ENCODE results near the gene RREB1.

DNA sequence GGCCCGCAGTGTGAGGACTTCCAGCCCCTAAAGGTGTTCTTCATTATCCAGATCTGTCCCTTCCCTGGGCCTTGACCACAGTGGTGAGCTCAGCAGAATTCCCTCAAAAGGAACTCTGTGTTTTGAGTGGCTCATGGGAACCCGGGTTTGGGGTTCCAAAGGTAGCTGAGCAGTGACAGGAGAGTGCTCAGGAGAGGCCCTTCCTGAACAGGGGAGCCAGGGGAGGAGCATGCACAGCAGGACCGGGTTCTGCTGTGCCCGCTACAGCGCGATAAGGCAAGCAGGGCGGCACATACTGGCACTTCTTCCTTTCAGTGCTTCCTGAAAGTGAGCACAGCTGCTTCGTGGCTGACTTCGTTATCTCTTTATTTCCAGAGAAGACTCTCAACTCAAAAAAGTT is 117.0 kb downstream of the RREB1 start:
- no peak for TF ChIP-seq ZFP36 (IDR thresholded peaks at IDR 0.05; ENCODE audit: borderline replicate concordance, partially characterized antibody)
- TF ChIP-seq, protein P1, sequence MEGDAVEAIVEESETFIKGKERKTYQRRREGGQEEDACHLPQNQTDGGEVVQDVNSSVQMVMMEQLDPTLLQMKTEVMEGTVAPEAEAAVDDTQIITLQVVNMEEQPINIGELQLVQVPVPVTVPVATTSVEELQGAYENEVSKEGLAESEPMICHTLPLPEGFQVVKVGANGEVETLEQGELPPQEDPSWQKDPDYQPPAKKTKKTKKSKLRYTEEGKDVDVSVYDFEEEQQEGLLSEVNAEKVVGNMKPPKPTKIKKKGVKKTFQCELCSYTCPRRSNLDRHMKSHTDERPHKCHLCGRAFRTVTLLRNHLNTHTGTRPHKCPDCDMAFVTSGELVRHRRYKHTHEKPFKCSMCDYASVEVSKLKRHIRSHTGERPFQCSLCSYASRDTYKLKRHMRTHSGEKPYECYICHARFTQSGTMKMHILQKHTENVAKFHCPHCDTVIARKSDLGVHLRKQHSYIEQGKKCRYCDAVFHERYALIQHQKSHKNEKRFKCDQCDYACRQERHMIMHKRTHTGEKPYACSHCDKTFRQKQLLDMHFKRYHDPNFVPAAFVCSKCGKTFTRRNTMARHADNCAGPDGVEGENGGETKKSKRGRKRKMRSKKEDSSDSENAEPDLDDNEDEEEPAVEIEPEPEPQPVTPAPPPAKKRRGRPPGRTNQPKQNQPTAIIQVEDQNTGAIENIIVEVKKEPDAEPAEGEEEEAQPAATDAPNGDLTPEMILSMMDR (IDR thresholded peaks at IDR 0.05): no peak
- no peak for TF ChIP-seq EP300 (IDR thresholded peaks at IDR 0.05)
- no peak for TF ChIP-seq PHF8 (IDR thresholded peaks at IDR 0.05; ENCODE audit: borderline replicate concordance, low read depth)
- TF ChIP-seq, protein P2, sequence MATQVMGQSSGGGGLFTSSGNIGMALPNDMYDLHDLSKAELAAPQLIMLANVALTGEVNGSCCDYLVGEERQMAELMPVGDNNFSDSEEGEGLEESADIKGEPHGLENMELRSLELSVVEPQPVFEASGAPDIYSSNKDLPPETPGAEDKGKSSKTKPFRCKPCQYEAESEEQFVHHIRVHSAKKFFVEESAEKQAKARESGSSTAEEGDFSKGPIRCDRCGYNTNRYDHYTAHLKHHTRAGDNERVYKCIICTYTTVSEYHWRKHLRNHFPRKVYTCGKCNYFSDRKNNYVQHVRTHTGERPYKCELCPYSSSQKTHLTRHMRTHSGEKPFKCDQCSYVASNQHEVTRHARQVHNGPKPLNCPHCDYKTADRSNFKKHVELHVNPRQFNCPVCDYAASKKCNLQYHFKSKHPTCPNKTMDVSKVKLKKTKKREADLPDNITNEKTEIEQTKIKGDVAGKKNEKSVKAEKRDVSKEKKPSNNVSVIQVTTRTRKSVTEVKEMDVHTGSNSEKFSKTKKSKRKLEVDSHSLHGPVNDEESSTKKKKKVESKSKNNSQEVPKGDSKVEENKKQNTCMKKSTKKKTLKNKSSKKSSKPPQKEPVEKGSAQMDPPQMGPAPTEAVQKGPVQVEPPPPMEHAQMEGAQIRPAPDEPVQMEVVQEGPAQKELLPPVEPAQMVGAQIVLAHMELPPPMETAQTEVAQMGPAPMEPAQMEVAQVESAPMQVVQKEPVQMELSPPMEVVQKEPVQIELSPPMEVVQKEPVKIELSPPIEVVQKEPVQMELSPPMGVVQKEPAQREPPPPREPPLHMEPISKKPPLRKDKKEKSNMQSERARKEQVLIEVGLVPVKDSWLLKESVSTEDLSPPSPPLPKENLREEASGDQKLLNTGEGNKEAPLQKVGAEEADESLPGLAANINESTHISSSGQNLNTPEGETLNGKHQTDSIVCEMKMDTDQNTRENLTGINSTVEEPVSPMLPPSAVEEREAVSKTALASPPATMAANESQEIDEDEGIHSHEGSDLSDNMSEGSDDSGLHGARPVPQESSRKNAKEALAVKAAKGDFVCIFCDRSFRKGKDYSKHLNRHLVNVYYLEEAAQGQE (IDR thresholded peaks at IDR 0.05): no peak
- no peak for TF ChIP-seq POLR2A (IDR thresholded peaks at IDR 0.05; ENCODE audit: low read length)
- TF ChIP-seq MAFK (IDR thresholded peaks at IDR 0.05; ENCODE audit: partially characterized antibody): no peak
- TF ChIP-seq, protein P3, sequence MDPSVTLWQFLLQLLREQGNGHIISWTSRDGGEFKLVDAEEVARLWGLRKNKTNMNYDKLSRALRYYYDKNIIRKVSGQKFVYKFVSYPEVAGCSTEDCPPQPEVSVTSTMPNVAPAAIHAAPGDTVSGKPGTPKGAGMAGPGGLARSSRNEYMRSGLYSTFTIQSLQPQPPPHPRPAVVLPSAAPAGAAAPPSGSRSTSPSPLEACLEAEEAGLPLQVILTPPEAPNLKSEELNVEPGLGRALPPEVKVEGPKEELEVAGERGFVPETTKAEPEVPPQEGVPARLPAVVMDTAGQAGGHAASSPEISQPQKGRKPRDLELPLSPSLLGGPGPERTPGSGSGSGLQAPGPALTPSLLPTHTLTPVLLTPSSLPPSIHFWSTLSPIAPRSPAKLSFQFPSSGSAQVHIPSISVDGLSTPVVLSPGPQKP (IDR thresholded peaks at IDR 0.05; ENCODE audit: low read depth, low read length): no peak
- no peak for TF ChIP-seq BHLHE40 (IDR thresholded peaks at IDR 0.05; ENCODE audit: low read depth, low read length)
- TF ChIP-seq JUN (IDR thresholded peaks at IDR 0.05): no peak
- no peak for TF ChIP-seq POLR2AphosphoS2 (conservative IDR thresholded peaks at IDR 0.05; ENCODE audit: low read length)
- TF ChIP-seq CBX2 (IDR thresholded peaks at IDR 0.05; ENCODE audit: borderline replicate concordance, low read depth): no peak
- TF ChIP-seq, protein P4, sequence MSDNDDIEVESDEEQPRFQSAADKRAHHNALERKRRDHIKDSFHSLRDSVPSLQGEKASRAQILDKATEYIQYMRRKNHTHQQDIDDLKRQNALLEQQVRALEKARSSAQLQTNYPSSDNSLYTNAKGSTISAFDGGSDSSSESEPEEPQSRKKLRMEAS (IDR thresholded peaks at IDR 0.05): no peak
- TF ChIP-seq CHD2 (IDR thresholded peaks at IDR 0.05; ENCODE audit: low read length, partially characterized antibody): no peak
